Measurements from ENCODE around the gene KRR1. TPM values are rescaled to one million over a fixed set of nuclear protein-coding genes. Genes with fewer than 3 reads are reported as not detected.

Gene KRR1
- total RNA-seq, 1 donor from 2014 or later, result 71.2 TPM

GRCh38 chr12:75482646-75483045 is 28.8 kb downstream of the KRR1 start:
- Mint-ChIP-seq H3K27ac (no peak overlapping the region), H3K4me1 (ENCODE audit: low read depth) (peaks cover 1% of the 10 kb centered on the region), H3K36me3 (ENCODE audit: insufficient read depth) (no peaks in the 10 kb centered on the region), H3K4me3 (ENCODE audit: low read depth) (no peak overlapping the region), H3K27me3 (no peaks in the 10 kb centered on the region), H3K9me3 (ENCODE audit: low read depth) (no peaks in the 10 kb centered on the region)
- no peak for TF ChIP-seq CTCF (IDR thresholded peaks at IDR 0.05; ENCODE audit: unreplicated experiment)
- DNase-seq (ENCODE audit: low spot score, unreplicated experiment), result no peak

- Mint-ChIP-seq H3K4me1 (ENCODE audit: low read depth) (peaks cover 1% of the 10 kb centered on the region), H3K27ac (no peak overlapping the region), H3K27me3 (no peaks in the 10 kb centered on the region), H3K4me3 (ENCODE audit: low read depth) (no peak overlapping the region), H3K36me3 (ENCODE audit: insufficient read depth) (no peaks in the 10 kb centered on the region), H3K9me3 (ENCODE audit: low read depth) (no peaks in the 10 kb centered on the region)
- DNase-seq (ENCODE audit: low spot score, unreplicated experiment), result no peak
- no peak for TF ChIP-seq CTCF (IDR thresholded peaks at IDR 0.05; ENCODE audit: unreplicated experiment)
These were observed 29.6 kb downstream of the KRR1 start for GRCh38 chr12:75481774-75482173.

GRCh38 chr12:75481013-75481705 is 30.2 kb downstream of the KRR1 start:
- Mint-ChIP-seq H3K4me3 (ENCODE audit: low read depth) (no peak overlapping the region), H3K27ac (peak overlapping the region; percentile 11), H3K9me3 (ENCODE audit: low read depth) (no peaks in the 10 kb centered on the region), H3K36me3 (ENCODE audit: insufficient read depth) (no peaks in the 10 kb centered on the region), H3K4me1 (ENCODE audit: low read depth) (peaks cover 1% of the 10 kb centered on the region), H3K27me3 (no peaks in the 10 kb centered on the region)
- DNase-seq (ENCODE audit: low spot score, unreplicated experiment), result no peak
- TF ChIP-seq CTCF (IDR thresholded peaks at IDR 0.05; ENCODE audit: unreplicated experiment), result no peak

- H3K4me3 Mint-ChIP-seq (ENCODE audit: low read depth), result no peak within 1 kb of the TSS
- H3K4me1 Mint-ChIP-seq (ENCODE audit: low read depth), result peaks cover 1% of the 10 kb centered on the region
- no peak for DNase-seq (ENCODE audit: low spot score, unreplicated experiment)
- H3K27me3 Mint-ChIP-seq, result no peaks in the 10 kb centered on the region
- no peaks in the 10 kb centered on the region for H3K9me3 Mint-ChIP-seq (ENCODE audit: low read depth)
- H3K27ac Mint-ChIP-seq, result peak within 1 kb of the TSS; percentile 11
- no peaks in the 10 kb centered on the region for H3K36me3 Mint-ChIP-seq (ENCODE audit: insufficient read depth)
- TF ChIP-seq CTCF (IDR thresholded peaks at IDR 0.05; ENCODE audit: unreplicated experiment), result no peak
These were observed 30.9 kb downstream of the KRR1 start, which contains the start of gene GLIPR1 for GRCh38 chr12:75480469-75480949. Gene GLIPR1, plus strand, starts transcription at chr12:75480755. Its CDS starts 126 bp downstream, at chr12:75480881.

GRCh38 chr12:75479963-75480461 is 31.4 kb downstream of the KRR1 start:
- Mint-ChIP-seq H3K36me3 (ENCODE audit: insufficient read depth) (no peaks in the 10 kb centered on the region), H3K27ac (no peak overlapping the region), H3K4me3 (ENCODE audit: low read depth) (no peak overlapping the region), H3K27me3 (no peaks in the 10 kb centered on the region), H3K9me3 (ENCODE audit: low read depth) (no peaks in the 10 kb centered on the region), H3K4me1 (ENCODE audit: low read depth) (peaks cover 1% of the 10 kb centered on the region)
- no peak for TF ChIP-seq CTCF (IDR thresholded peaks at IDR 0.05; ENCODE audit: unreplicated experiment)
- no peak for DNase-seq (ENCODE audit: low spot score, unreplicated experiment)
